ENCODE results near the gene LIG1. TPM values are rescaled to one million over a fixed set of nuclear protein-coding genes. Genes with fewer than 3 reads are reported as not detected.

LIG1 gene
- total RNA-seq, 1 experiment from 2014 or later: 115 TPM

GRCh38 chr19:48121066-48121465, 49.1 kb downstream of the LIG1 start:
- H3K4ac ChIP-seq (ENCODE audit: low read depth, low read length): no peak overlapping the region
- no peak overlapping the region for H2BK15ac ChIP-seq (ENCODE audit: low read depth, low read length)
- no peak overlapping the region for H3K18ac ChIP-seq (ENCODE audit: insufficient read length, low read depth, low read length)
- Mint-ChIP-seq H3K4me3 (no peak overlapping the region), H3K27ac (no peak overlapping the region), H3K9me3 (no peaks in the 10 kb centered on the region), H3K27me3 (ENCODE audit: low read depth) (no peaks in the 10 kb centered on the region), H3K4me1 (peaks cover 8 to 11% of the 10 kb centered on the region in 2 experiments), H3K36me3 (ENCODE audit: insufficient read depth in 1 of 3, low read depth in 3 of 3) (peaks cover 48 to 79% (median 77%) of the 10 kb centered on the region in 3 experiments; a peak in 6 of 7 replicates)
- H3K23ac ChIP-seq (ENCODE audit: insufficient read length, low read depth, low read length): no peak overlapping the region
- H2BK120ac ChIP-seq (ENCODE audit: low read depth, low read length, poor library complexity, severe bottlenecking): no peak overlapping the region
- no peak overlapping the region for H2AFZ ChIP-seq (ENCODE audit: low read length)
- H3K79me2 ChIP-seq (ENCODE audit: insufficient read depth, low read length): no peaks in the 10 kb centered on the region
- no peak overlapping the region for H2BK5ac ChIP-seq (ENCODE audit: insufficient read length, low read length)
- H3K4me2 ChIP-seq (ENCODE audit: insufficient read depth, insufficient read length, low read length): no peak overlapping the region
- no peaks in the 10 kb centered on the region for H3K9me3 ChIP-seq (ENCODE audit: control insufficient read depth, low read depth, low read length)
- H2AK5ac ChIP-seq (ENCODE audit: insufficient read length, low read length): no peak overlapping the region
- H3T11ph ChIP-seq (ENCODE audit: low read length): no peak overlapping the region
- no peak overlapping the region for H3K27ac ChIP-seq (ENCODE audit: insufficient read length, low read depth, low read length)
- no peak overlapping the region for H2BK20ac ChIP-seq (ENCODE audit: low read depth, low read length, poor library complexity, severe bottlenecking)
- H4K91ac ChIP-seq (ENCODE audit: insufficient read length, low read depth, low read length): no peak overlapping the region
- no peak overlapping the region for H3K9ac ChIP-seq (ENCODE audit: extremely low read depth, insufficient read length, low read length)
- no peak overlapping the region for H3K14ac ChIP-seq (ENCODE audit: insufficient read depth, low read length)
- WGBS (ENCODE audit: extremely low coverage, insufficient read length, low lambda C conversion rate): no CpG with 5 or more reads among the region's 14 CpGs
- H3K23me2 ChIP-seq (ENCODE audit: insufficient read length, low read depth, low read length, poor library complexity, severe bottlenecking): no peaks in the 10 kb centered on the region
- no peak overlapping the region for H3K56ac ChIP-seq (ENCODE audit: insufficient read length, low read depth, low read length)
- no peaks in the 10 kb centered on the region for H4K20me1 ChIP-seq (ENCODE audit: control insufficient read depth, insufficient read depth, insufficient read length)
- H3K27me3 ChIP-seq (ENCODE audit: insufficient read depth, low read length): no peaks in the 10 kb centered on the region
- H3K4me1 ChIP-seq (ENCODE audit: insufficient read depth, low read length): no peaks in the 10 kb centered on the region
- H3K79me1 ChIP-seq (ENCODE audit: insufficient read depth, low read depth, low read length, poor library complexity, severe bottlenecking): no peaks in the 10 kb centered on the region
- no peak for TF ChIP-seq CTCF (conservative IDR thresholded peaks at IDR 0.05)
- H4K8ac ChIP-seq (replicated peaks; ENCODE audit: insufficient read length, low read depth, low read length): no peak overlapping the region
- H2BK12ac ChIP-seq (ENCODE audit: insufficient read length, low read depth, low read length): no peak overlapping the region
- H4K5ac ChIP-seq (ENCODE audit: insufficient read length, low read depth, low read length): no peak overlapping the region
- no peak for DNase-seq

Data from H9 (cell line).